NCI-H526 treated with DMSO at 0.1 percent for 48 hours (cell line): ENCODE measurements around the gene CCDC170.

ENCODE experiments used
- DNase-seq: peaks from one replicate; lab custom pipeline; 2025; lab: John Stamatoyannopoulos, UW

The CCDC170 gene

GRCh38 chr6:151618717-151619116 is 124.9 kb downstream of the CCDC170 start:
- DNase-seq: no peak

- no peak for DNase-seq
Measured at GRCh38 chr6:151620179-151620578, 126.4 kb downstream of the CCDC170 start.

DNA sequence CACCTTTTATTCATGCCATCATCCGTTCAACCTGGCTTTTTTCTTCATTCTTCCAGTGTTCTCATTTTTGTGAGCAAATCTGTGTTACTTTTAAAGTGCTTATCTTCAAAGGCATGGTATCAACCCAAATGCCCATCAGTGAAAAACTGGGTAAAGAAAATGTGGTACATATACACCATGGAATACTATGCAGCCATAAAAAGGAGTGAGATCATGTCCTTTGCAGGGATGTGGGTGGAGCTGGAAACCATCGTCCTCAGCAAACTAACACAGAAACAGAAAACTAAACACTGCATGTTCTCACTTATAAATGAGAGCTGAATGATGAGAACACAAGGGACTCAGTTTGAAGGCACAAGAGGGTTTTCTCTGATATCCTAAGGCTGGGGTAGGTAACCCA is 130.3 kb downstream of the CCDC170 start:
- DNase-seq: no peak

GRCh38 chr6:151624481-151624880 is 130.7 kb downstream of the CCDC170 start:
- no peak for DNase-seq

- no peak for DNase-seq
Measured at GRCh38 chr6:151624900-151625536, 131.2 kb downstream of the CCDC170 start.

- no peak for DNase-seq
Measured at GRCh38 chr6:151627689-151628444, 134.1 kb downstream of the CCDC170 start.

GRCh38 chr6:151629791-151630190 is 136.0 kb downstream of the CCDC170 start:
- no peak for DNase-seq

DNA sequence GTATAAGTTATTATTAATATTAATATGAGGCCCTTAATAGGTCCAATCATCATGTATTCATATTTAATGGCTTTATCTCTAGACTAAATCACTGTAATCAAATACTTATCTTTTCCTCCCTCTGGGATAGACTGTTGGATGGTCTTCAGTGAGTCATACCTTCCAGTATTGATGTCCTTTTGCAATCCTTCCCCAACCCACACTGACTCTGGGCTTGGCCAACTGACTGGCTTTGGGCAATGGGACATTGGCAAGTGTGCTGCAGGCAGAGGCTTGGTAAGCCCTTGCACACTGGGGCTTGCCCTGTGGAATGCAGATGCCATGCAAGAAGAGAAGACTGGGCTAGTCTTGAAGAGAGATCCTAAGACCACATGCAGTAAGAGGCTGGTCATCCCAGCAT is 136.6 kb downstream of the CCDC170 start:
- DNase-seq: no peak

GRCh38 chr6:151630991-151631655 is 137.3 kb downstream of the CCDC170 start:
- no peak for DNase-seq

- DNase-seq: no peak
Measured at GRCh38 chr6:151632415-151632987, 138.7 kb downstream of the CCDC170 start.

- no peak for DNase-seq
Measured at GRCh38 chr6:151633526-151634335, 139.9 kb downstream of the CCDC170 start.

GRCh38 chr6:151634336-151634720 is 140.5 kb downstream of the CCDC170 start:
- DNase-seq: no peak

- no peak for DNase-seq
Measured at GRCh38 chr6:151635741-151636140, 141.9 kb downstream of the CCDC170 start.

DNA sequence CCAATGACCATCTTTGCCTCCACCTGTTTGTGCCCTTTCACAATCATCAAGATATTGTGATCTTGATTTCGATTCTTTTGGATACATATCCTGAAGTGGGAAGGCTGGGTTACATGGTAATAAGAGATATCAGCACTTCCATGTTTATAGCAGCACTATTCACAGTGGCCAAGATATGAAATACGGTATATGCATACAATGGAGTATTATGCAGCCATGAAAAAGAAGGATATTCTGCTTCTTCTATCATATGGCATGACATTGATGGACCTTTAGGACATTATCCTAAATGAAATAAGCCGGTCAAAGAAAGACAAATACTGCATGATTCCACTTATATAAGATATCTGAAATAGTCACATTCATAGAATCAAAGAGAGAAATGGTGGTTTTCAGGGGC is 144.0 kb downstream of the CCDC170 start:
- DNase-seq: no peak

GRCh38 chr6:151639750-151640149 is 145.9 kb downstream of the CCDC170 start:
- no peak for DNase-seq

DNA sequence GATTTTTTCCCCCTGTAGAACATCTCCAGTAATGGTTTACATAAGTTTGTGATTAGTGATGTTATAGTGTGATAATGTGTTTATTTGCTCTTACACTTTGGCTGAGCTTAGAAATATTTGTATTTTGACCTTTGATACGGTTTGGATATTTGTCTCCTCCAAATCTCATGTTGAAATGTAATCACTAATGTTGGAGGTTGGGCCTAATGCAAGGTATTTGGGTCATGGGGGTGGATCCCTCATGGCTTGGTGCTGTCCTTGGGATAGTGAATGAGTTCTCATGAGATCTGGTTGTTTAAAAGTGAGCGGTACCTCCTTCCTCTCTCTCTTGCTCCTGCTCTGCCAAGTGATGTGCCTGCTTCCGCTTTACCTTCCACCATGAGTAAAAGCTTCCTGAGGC is 147.2 kb downstream of the CCDC170 start:
- DNase-seq: no peak

DNA sequence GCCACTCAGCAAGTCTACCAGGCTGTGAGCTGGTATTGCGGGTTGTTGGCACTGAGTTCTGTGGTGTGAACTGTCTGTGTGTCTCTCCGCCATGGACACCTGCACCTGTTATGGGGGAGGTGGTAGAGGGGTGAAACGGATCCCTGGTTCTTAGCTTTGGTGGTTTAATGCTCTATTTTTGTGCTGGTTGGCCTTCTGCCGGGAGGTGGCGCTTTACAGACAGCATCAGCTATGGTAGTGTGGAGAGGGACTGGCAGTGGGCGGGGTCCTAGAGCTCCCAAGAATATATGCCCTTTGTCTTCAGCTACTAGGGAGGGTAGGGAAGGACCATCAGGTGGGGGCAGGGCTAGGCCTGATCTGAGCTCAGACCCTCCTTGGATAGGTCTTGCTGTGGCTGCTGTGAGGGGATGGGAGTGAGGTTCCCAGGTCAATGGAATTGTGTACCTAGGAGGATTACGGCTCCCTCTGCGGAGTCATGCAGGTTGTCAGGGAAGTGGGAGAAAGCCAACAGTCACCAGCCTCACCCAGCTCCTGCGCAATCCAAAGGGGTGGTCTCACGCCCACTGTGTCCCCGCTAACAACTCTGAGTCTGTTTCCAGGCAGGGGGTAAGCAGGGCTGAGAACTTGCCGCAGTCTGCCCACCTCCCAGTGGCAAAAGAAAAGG is 154.3 kb downstream of the CCDC170 start:
- no peak for DNase-seq

DNA sequence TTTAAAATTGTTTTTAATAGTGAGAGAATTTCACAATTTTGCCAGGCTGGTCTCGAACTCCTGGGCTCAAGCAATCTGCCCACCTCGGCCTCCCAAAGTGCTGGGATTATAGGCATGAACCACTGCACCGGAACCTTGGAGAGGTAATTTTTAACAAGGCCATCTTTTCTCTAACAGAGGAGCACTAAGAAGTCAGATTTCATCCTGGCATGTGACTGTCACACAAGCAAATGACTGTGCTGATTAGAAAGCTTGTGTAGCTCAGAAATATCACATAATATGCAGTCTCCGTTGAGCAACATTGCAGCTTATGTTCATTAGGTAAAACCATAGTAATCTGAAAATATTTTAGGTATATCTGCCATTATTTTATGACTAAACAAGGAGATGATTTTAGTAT is 156.0 kb downstream of the CCDC170 start:
- DNase-seq: no peak

DNA sequence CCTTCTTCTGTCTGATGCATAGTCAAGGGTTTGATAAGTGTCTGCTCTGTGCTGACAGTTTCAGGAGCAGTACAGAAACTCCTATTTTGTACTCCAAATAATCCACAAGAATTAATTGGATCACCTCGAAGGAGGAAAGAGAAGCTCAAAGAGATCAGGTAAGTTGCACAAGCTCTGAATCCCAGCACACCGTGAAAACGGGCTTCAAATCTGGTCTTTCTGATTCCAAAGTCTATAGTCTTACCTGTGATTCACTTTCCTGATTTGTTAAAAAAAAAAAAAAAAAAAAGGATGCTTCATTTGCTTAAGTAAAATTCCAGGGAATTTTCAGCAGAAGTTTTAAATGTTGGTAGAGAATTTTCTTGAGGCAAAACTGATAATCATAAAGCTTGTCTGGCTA is 157.8 kb downstream of the CCDC170 start:
- DNase-seq: no peak

GRCh38 chr6:151652325-151652724 is 158.5 kb downstream of the CCDC170 start:
- no peak for DNase-seq

DNA sequence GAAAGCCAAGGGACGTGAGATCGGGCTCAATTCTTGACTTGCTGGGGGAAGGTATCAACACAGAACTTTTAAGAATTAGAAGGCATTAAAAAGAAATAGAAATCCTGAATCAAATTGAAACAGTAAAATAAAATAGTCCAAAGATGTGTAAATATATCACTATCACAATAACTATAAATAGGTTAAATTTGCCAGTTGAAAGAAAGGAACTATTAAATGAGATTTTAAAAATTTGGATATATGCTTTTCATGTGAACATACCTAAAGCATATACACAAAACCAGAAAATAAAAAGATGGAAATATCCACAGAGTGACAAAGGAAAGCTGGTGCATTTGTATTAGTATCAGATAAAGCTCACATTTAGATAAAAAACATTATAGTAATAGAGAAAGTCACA is 161.3 kb downstream of the CCDC170 start:
- no peak for DNase-seq

DNA sequence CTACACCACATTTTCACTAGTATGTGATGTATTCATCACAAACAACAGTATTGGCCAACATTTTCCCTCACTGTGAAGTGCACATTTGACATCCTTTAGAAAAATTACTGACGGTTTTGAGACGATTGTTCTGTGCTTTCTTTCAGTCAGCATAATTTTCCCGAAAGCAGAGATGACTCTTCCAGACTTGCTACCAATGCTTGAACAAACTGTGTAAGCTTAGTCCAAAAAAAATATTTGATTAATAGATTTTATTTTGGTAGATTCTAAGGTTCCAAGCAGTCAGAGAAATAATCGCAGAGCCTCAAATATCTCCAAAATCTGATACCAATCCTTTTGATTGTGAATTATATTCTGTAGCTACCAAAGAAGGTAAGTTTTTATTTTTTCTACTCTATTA is 162.6 kb downstream of the CCDC170 start:
- no peak for DNase-seq
